Fibroblast of the aortic adventitia (primary cell): Measurements from ENCODE around the gene RNF207. TPM values are rescaled to one million over a fixed set of nuclear protein-coding genes. Genes with fewer than 3 reads are reported as not detected.

Experiments
- DNase-seq: peaks from one replicate; pipeline ENCODE4 v3.0.0-alpha.2; 2010; ENCODE audit warnings: low read depth
- H3K4me3 ChIP-seq: 2 replicates; pipeline ENCODE4 v1.5.1; 2011; ENCODE audit warnings: low read depth, mild to moderate bottlenecking, control low read depth, low read length, moderate library complexity
- total RNA-seq: library from RNA; depleted of rRNA; stranded (reverse); fragments of >200 nt; gene quantifications from 2 replicates; pipeline ENCODE4 v1.2.3, GENCODE V29; 2012; ENCODE audit warnings: low replicate concordance
- TF ChIP-seq, protein P1 (sequence below): IDR thresholded peaks from 2 replicates; pipeline ENCODE4 v1.5.1; 2011; ENCODE audit warnings: mild to moderate bottlenecking, low read length, control low read depth, inconsistent platforms; ENCODE audit not compliant: insufficient read depth

RNF207 gene
- total RNA-seq, 1 donor, result 7.8 TPM

DNA sequence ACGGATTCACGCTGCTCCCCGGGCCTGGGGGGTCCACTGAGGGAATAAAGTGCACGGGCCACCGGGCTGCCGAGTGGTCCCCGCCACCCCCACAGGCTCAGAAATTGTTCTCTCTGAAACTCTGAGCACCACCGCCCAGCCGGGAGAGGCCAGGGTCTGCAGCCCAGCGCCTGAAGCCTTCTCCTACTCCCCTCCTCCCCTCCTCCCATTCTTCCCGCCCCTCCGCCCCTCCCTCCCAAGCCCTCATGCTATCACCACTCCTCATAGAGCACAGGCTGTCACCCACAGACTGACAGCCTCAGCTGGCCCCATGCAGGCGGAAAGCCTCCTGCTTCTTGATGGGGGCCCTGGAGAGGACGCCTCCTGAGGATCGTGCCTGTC, 55.7 kb downstream of the RNF207 start:
- no peak for DNase-seq
- TF ChIP-seq, protein P1, sequence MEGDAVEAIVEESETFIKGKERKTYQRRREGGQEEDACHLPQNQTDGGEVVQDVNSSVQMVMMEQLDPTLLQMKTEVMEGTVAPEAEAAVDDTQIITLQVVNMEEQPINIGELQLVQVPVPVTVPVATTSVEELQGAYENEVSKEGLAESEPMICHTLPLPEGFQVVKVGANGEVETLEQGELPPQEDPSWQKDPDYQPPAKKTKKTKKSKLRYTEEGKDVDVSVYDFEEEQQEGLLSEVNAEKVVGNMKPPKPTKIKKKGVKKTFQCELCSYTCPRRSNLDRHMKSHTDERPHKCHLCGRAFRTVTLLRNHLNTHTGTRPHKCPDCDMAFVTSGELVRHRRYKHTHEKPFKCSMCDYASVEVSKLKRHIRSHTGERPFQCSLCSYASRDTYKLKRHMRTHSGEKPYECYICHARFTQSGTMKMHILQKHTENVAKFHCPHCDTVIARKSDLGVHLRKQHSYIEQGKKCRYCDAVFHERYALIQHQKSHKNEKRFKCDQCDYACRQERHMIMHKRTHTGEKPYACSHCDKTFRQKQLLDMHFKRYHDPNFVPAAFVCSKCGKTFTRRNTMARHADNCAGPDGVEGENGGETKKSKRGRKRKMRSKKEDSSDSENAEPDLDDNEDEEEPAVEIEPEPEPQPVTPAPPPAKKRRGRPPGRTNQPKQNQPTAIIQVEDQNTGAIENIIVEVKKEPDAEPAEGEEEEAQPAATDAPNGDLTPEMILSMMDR, result no peak
- H3K4me3 ChIP-seq, result peak overlapping the region; percentile 61

DNA sequence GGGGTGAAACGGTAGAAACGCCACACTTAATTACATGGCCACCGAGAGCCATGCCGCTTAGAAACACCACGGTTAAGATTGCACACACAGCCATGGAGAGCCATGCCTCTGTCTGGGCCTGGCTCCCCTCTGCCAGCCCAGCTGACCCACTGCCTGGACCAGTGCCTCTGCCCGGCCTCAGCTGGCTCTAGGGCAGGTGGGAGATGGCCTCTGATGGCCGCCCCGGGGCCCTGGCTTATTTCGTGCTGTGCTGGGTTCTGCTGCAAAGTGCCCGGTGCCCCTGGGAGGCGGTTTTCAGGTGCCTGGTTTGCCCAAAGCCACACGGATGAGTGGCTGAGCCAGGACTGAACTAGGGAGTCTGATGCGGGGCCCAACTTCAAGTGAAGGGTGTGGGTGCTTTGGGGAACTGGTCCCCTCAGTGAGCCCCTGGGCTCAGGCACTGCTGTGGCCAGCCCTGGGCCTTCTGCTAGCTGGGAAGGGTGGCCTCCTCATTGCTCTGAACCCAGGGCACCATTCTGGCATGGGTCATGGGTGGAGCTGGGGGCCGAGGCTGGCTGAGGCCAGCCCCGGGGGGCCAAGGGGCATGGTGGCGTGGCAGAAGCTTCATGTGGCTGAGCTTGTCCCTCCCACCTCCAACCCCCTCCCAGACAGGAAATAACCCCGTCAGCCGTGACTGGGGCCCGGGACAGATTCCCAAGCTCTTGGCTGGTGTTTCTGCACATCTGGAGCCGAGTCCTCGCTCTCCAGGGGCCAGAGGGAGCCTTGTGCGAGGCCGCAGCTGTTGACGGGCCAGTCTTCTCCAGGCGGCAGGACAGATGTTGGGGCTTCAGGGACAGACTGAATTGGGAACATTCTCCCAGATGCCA, 56.9 kb downstream of the RNF207 start:
- no peak overlapping the region for H3K4me3 ChIP-seq
- peak; percentile 68 for DNase-seq
- TF ChIP-seq, protein P1, result no peak

DNA sequence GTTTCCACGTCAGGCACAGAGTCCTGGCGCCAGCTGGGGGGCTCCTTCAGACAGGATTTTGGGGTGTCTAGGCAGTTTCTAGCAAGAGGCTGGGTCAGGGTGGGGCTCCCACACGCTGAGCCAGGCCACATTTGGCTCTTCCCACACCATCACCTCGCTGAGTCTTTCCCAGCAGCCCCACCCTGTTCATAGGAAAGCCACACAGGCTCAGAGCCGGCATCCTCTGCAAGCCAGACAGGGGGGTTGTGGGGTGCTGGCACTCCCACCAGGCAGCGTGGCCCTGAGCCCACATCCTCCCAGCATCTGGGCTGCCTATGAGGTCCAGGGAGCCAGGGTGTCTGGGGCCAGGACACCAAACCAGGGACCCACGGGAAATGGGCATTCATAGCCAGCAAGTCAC, 57.8 kb downstream of the RNF207 start:
- no peak overlapping the region for H3K4me3 ChIP-seq
- peak; percentile 42 for DNase-seq
- TF ChIP-seq, protein P1, result no peak

DNA sequence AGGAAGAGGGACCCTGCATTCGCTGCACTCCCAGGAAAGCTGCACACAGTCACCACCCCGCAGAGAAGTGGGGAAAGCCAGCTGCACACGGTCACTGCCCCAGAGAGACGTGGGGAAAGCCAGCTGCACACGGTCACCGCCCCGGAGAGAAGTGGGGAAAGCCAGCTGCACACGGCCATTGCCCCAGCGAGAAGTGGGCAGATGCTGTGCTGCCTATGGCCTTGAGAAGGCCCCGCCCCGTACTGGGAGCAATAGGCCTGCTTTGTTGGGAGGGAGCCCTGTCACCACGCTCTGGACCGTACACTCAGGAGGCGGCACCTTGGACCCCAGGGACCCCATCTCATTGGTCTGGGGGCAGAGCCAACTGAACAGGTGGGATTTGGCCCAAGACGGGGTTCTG, 59.2 kb downstream of the RNF207 start:
- no peak for DNase-seq
- H3K4me3 ChIP-seq, result no peak overlapping the region
- TF ChIP-seq, protein P1, result no peak

DNA sequence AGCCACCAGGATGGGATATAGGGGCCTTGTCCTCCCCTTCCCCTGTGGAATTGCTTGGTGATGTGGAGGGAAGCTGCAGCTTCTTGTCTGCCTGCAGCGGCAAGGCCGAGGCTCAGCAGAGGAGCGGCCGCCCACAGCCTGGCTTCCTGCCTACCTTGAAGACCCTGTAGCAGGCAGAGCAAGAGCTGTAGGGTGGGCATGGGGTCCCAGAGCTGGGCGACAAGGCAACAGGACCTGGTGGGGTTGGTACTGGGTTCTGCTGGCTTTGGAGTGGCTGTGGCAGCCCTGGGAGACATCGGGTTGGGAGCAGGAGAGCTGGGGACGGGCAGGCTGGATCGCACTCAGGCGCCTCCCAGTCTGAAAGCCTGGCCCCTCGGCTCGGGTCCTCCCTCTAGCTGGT, 60.7 kb downstream of the RNF207 start:
- no peak overlapping the region for H3K4me3 ChIP-seq
- DNase-seq, result no peak
- TF ChIP-seq, protein P1, result no peak

DNA sequence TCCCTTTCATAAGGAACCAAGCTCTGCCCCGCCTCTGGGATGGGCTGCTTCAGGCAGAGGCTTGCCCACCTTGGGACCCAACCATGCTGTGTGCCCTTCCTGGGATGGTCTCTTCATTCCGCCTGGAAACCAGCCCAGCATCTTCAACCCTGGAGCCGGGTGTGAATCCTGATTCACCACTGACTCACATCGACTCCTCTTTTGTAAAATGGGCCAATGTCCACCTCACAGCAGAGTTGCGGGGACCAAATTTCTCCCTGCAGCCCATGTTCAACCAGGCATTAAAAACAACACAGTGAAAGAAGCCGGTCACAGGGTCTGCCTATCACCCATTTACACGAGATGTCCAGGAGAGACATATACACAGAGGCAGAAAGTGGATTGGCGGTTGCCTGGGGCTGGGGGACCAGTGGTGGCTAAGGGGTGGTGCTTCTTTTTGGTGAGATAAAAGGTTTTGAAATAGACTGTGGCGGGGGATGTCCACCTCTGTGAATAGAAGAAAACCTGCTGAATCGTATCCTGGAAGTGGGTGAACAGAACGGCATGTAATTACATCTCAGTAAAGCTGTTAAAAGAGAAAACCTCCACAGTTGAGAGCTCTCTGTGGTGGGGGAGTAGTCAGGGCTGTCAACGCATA, 61.9 kb downstream of the RNF207 start:
- no peak overlapping the region for H3K4me3 ChIP-seq
- DNase-seq, result peak; percentile 33
- TF ChIP-seq, protein P1, result no peak
